Suprapubic skin (tissue), 4 donors: Measurements from ENCODE around the gene ALDH3B1.

ENCODE experiments used
- POLR2A ChIP-seq, 2 donors: fragments of 450-650 bp; IDR thresholded peaks; one replicate each; pipeline ENCODE4 v1.6.1; 2017; ENCODE audit warnings: antibody characterized with exemption in 2 of 2, mild to moderate bottlenecking in 2 of 2, moderate library complexity in 2 of 2
- POLR2AphosphoS5 ChIP-seq, 3 donors: sonication (generic); formaldehyde crosslinking; IDR thresholded peaks; one replicate each; pipeline ENCODE4 v1.6.1; 2017; ENCODE audit warnings: antibody characterized with exemption in 3 of 3
- TF ChIP-seq, protein P1 (sequence below), 2 donors: fragments of 200-600 bp in 1 of 2; fragments of 450-650 bp in 1 of 2; sonication (generic) in 1 of 2; IDR thresholded peaks; one replicate each; pipeline ENCODE4 v1.5.1; 2016 to 2019; ENCODE audit warnings: antibody characterized with exemption in 2 of 2, mild to moderate bottlenecking in 1 of 2, moderate library complexity in 1 of 2

DNA sequence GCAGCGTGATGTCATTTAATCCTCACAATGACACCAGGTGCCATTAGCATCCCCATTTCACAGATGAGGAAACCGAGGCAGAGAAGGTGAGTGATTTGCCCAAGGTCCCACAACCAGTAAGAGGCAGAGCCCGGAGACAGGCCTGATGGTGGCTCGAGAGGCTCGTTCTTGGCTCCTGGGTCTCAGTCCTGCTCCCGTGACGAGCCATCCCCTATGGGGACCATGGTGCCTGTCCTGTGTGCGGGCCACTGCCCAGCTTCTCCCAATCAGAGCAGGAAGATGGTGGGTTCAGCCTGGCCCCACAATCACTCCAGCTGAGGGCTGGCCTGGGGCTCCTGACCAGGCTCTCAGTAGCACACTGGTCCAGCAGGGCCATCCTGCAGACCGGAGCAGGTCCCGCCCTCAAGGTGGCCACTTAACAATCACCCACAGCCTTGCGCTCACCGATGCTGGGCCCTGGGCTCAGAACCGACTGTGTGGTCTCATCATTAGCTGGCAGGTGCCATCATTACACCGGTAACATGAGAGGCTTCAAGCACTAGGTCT, 3.6 kb downstream of the ALDH3B1 start:
- TF ChIP-seq, protein P1, sequence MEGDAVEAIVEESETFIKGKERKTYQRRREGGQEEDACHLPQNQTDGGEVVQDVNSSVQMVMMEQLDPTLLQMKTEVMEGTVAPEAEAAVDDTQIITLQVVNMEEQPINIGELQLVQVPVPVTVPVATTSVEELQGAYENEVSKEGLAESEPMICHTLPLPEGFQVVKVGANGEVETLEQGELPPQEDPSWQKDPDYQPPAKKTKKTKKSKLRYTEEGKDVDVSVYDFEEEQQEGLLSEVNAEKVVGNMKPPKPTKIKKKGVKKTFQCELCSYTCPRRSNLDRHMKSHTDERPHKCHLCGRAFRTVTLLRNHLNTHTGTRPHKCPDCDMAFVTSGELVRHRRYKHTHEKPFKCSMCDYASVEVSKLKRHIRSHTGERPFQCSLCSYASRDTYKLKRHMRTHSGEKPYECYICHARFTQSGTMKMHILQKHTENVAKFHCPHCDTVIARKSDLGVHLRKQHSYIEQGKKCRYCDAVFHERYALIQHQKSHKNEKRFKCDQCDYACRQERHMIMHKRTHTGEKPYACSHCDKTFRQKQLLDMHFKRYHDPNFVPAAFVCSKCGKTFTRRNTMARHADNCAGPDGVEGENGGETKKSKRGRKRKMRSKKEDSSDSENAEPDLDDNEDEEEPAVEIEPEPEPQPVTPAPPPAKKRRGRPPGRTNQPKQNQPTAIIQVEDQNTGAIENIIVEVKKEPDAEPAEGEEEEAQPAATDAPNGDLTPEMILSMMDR (IDR thresholded peaks at IDR 0.05): no peak
- TF ChIP-seq POLR2A (IDR thresholded peaks at IDR 0.05) (no peak), POLR2AphosphoS5 (IDR thresholded peaks at IDR 0.05) (no peak)
